Fibroblast of lung (primary cell): ENCODE results near the gene LMNTD1. TPM values are rescaled to one million over a fixed set of nuclear protein-coding genes. Genes with fewer than 3 reads are reported as not detected.

ENCODE experiments used
- DNase-seq, 2 donors: peaks; one replicate each; pipeline versions ENCODE4 v3.0.0 to v3.0.0-alpha.2; 2010; ENCODE audit warnings: low read depth in 2 of 2
- H2AFZ ChIP-seq: 2 replicates; pipeline ENCODE4 v1.5.1; 2012; ENCODE audit warnings: low read length, control low read depth, inconsistent platforms
- H3K27ac ChIP-seq: 2 replicates; pipeline ENCODE4 v1.5.1; 2011; ENCODE audit warnings: low read length, control low read depth; ENCODE audit not compliant: insufficient read depth
- H3K27me3 ChIP-seq: 2 replicates; pipeline ENCODE4 v1.5.1; 2011; ENCODE audit warnings: mild to moderate bottlenecking, low read length; ENCODE audit not compliant: control insufficient read depth, insufficient read depth
- H3K36me3 ChIP-seq: 2 replicates; pipeline ENCODE4 v1.5.1; 2011; ENCODE audit warnings: low read length; ENCODE audit not compliant: control insufficient read depth, insufficient read depth
- H3K4me1 ChIP-seq: 2 replicates; pipeline ENCODE4 v1.5.1; 2011; ENCODE audit warnings: low read length; ENCODE audit not compliant: control insufficient read depth, insufficient read depth; ENCODE audit errors: extremely low read depth
- H3K4me2 ChIP-seq: 2 replicates; pipeline ENCODE4 v1.5.1; 2011; ENCODE audit warnings: low read length, control low read depth; ENCODE audit not compliant: insufficient read depth; ENCODE audit errors: extremely low read depth
- H3K4me3 ChIP-seq, 4 experiments: fragments of 200-600 bp in 1 of 4; sonication (generic) in 1 of 4; replicated peaks in 1 of 4; 2 replicates each; pipeline ENCODE4 v1.5.1; 2011 to 2016; ENCODE audit warnings: low read length in 4 of 4, low read depth in 3 of 4, mild to moderate bottlenecking in 3 of 4, control low read depth in 2 of 4, inconsistent platforms in 1 of 4, mixed read lengths in 1 of 4; ENCODE audit not compliant: insufficient read depth in 1 of 4; ENCODE audit errors: control extremely low read depth in 1 of 4
- H3K79me2 ChIP-seq: 2 replicates; pipeline ENCODE4 v1.5.1; 2012; ENCODE audit warnings: mild to moderate bottlenecking, low read length, inconsistent platforms; ENCODE audit not compliant: control insufficient read depth, insufficient read depth
- H3K9ac ChIP-seq: 2 replicates; pipeline ENCODE4 v1.5.1; 2011; ENCODE audit warnings: mild to moderate bottlenecking, low read length, control low read depth; ENCODE audit not compliant: insufficient read depth
- H3K9me3 ChIP-seq: 2 replicates; pipeline ENCODE4 v1.5.1; 2012; ENCODE audit warnings: low read depth, low read length; ENCODE audit not compliant: control insufficient read depth, insufficient read depth
- H4K20me1 ChIP-seq: 2 replicates; pipeline ENCODE4 v1.5.1; 2011; ENCODE audit warnings: low read length; ENCODE audit not compliant: control insufficient read depth, insufficient read depth; ENCODE audit errors: extremely low read depth
- CTCF ChIP-seq, 2 donors: IDR thresholded peaks in 1 of 2; conservative IDR thresholded peaks in 1 of 2; 1 replicate in 1 of 2; 2 replicates in 1 of 2; pipeline ENCODE4 v1.5.1; 2011 to 2012; ENCODE audit warnings: low read length in 2 of 2, control low read depth in 1 of 2, inconsistent platforms in 1 of 2, low read depth in 1 of 2, mild to moderate bottlenecking in 1 of 2
- EZH2 ChIP-seq: IDR thresholded peaks from 2 replicates; pipeline ENCODE4 v1.5.1; 2012; ENCODE audit warnings: low read length, control low read depth, mild to moderate bottlenecking; ENCODE audit errors: missing control alignments
- polyA plus RNA-seq, 2 donors: library from polyadenylated mRNA; depleted of rRNA in 1 of 2; stranded (reverse) in 1 of 2; unstranded in 1 of 2; fragments of >200 nt; gene quantifications; 2 replicates each; pipeline ENCODE4 v1.2.1, GENCODE V29; 2011 to 2012; ENCODE audit warnings: missing spikeins in 1 of 2
- total RNA-seq: library from RNA; depleted of rRNA; stranded (reverse); fragments of >200 nt; gene quantifications from 2 replicates; pipeline ENCODE4 v1.2.1, GENCODE V29; 2014

LMNTD1 gene
- total and polyA plus RNA-seq, 2 donors (not counting 1 experiment from before 2014, with no cell fraction given), result not detected

GRCh38 chr12:25552681-25553080 is 402 bp downstream of the LMNTD1 start:
- no peaks in the 10 kb centered on the region for H3K9me3 ChIP-seq
- no peak overlapping the region for H3K27ac ChIP-seq
- no peak overlapping the region for H3K4me2 ChIP-seq
- H3K4me1 ChIP-seq, result no peaks in the 10 kb centered on the region
- no peak for TF ChIP-seq EZH2
- no peak for TF ChIP-seq CTCF (conservative IDR thresholded peaks at IDR 0.05 in 1 of 2, IDR thresholded peaks at IDR 0.05 in 1 of 2; ENCODE audit: low read depth in 1 of 2, low read length in 2 of 2)
- peak in 1 of 2 donors; percentile 86 for DNase-seq
- H2AFZ ChIP-seq, result no peak overlapping the region
- H4K20me1 ChIP-seq, result no peaks in the 10 kb centered on the region
- H3K36me3 ChIP-seq, result no peaks in the 10 kb centered on the region
- no peaks in the 10 kb centered on the region for H3K79me2 ChIP-seq
- no peak overlapping the region for H3K4me3 ChIP-seq
- no peaks in the 10 kb centered on the region for H3K27me3 ChIP-seq
- no peak overlapping the region for H3K9ac ChIP-seq

DNA sequence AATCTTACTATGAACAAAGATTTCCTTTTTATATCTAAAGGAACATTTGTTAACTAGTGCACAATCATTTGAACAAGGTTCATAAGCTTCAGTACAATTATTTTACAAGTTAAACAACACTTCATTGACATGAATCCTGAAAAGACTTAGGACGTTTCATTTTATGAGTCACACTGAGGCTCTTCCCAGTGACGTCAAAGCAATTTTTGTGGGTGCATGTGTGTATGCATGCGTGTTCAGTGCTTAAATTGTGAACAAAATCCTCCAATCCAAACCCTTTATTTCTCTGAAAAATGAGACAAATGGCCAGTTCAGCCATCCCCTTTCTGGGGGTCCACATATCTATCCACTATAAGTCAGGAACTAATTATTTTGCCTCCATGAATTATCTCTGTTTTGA is 2.9 kb downstream of the LMNTD1 start:
- H3K36me3 ChIP-seq, result no peaks in the 10 kb centered on the region
- H3K9me3 ChIP-seq, result no peaks in the 10 kb centered on the region
- no peak overlapping the region for H3K27ac ChIP-seq
- H3K9ac ChIP-seq, result no peak overlapping the region
- no peak overlapping the region for H2AFZ ChIP-seq
- no peak overlapping the region for H3K4me3 ChIP-seq
- no peaks in the 10 kb centered on the region for H4K20me1 ChIP-seq
- H3K27me3 ChIP-seq, result no peaks in the 10 kb centered on the region
- DNase-seq, result peak; percentile 49 to 79
- no peak overlapping the region for H3K4me2 ChIP-seq
- no peaks in the 10 kb centered on the region for H3K4me1 ChIP-seq
- no peaks in the 10 kb centered on the region for H3K79me2 ChIP-seq
- TF ChIP-seq EZH2, result no peak
- TF ChIP-seq CTCF (conservative IDR thresholded peaks at IDR 0.05 in 1 of 2, IDR thresholded peaks at IDR 0.05 in 1 of 2; ENCODE audit: low read depth in 1 of 2, low read length in 2 of 2), result no peak

DNA sequence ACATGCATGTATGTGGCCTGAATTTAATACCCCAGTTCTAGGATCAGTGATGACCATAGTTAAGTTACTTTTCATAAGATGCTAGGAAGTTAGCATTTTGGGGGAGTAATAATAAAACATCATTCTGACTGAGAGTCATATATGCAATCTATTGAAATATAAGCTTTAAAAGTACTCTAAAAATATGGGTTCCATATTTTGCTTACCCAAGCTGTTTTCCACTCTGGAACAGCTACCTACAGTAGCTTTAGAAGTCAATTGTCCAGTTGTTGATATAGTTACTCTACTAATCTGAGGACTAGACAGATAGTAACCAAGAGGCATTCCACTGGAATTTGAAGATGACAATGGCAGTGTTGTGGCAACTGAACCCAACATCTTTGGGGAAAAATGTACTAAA is 4.0 kb downstream of the LMNTD1 start:
- Histone ChIP-seq H3K9me3 (no peaks in the 10 kb centered on the region), H3K9ac (no peak overlapping the region), H3K27me3 (no peaks in the 10 kb centered on the region), H3K4me2 (no peak overlapping the region), H3K27ac (no peak overlapping the region), H3K79me2 (no peaks in the 10 kb centered on the region), H4K20me1 (no peaks in the 10 kb centered on the region), H2AFZ (no peak overlapping the region), H3K4me3 (no peak overlapping the region), H3K36me3 (no peaks in the 10 kb centered on the region), H3K4me1 (no peaks in the 10 kb centered on the region)
- DNase-seq, result no peak
- no peak for TF ChIP-seq CTCF (conservative IDR thresholded peaks at IDR 0.05 in 1 of 2, IDR thresholded peaks at IDR 0.05 in 1 of 2; ENCODE audit: low read depth in 1 of 2, low read length in 2 of 2)
- TF ChIP-seq EZH2, result no peak
